ENCODE data around the gene MYO5A. TPM values are rescaled to one million over a fixed set of nuclear protein-coding genes. Genes with fewer than 3 reads are reported as not detected.
A peak's percentile ranks its signal among the peaks of the same experiment; 100 is the strongest.

The MYO5A gene
- total and polyA plus RNA-seq, 2 donors (not counting 1 experiment from before 2014, with no cell fraction given), result 32.9 to 41.9 TPM

- H3K9ac ChIP-seq (ENCODE audit: insufficient read depth, low read length), result no peak overlapping the region
- H2AFZ ChIP-seq (ENCODE audit: low read length), result no peak overlapping the region
- no peaks in the 10 kb centered on the region for H3K4me1 ChIP-seq (ENCODE audit: control insufficient read depth, extremely low read depth, insufficient read depth, low read length)
- H3K79me2 ChIP-seq (ENCODE audit: control insufficient read depth, insufficient read depth, low read length), result no peaks in the 10 kb centered on the region
- H3K27me3 ChIP-seq (ENCODE audit: control insufficient read depth, insufficient read depth, low read length), result no peaks in the 10 kb centered on the region
- H3K27ac ChIP-seq (ENCODE audit: insufficient read depth, low read length), result no peak overlapping the region
- no peaks in the 10 kb centered on the region for H3K36me3 ChIP-seq (ENCODE audit: control insufficient read depth, insufficient read depth, low read length)
- no peaks in the 10 kb centered on the region for H3K9me3 ChIP-seq (ENCODE audit: control insufficient read depth, insufficient read depth, low read depth, low read length)
- TF ChIP-seq EZH2 (IDR thresholded peaks at IDR 0.05; ENCODE audit: low read length, missing control alignments), result no peak
- no peak for TF ChIP-seq CTCF (conservative IDR thresholded peaks at IDR 0.05 in 1 of 2, IDR thresholded peaks at IDR 0.05 in 1 of 2; ENCODE audit: low read depth in 1 of 2, low read length in 2 of 2)
- H4K20me1 ChIP-seq (ENCODE audit: control insufficient read depth, extremely low read depth, insufficient read depth, low read length), result no peaks in the 10 kb centered on the region
- no peak overlapping the region for H3K4me3 ChIP-seq (replicated peaks in 1 of 4; ENCODE audit: control extremely low read depth in 1 of 4, insufficient read depth in 1 of 4, low read depth in 3 of 4, low read length in 4 of 4)
- DNase-seq (ENCODE audit: low read depth in 2 of 2), result no peak
- H3K4me2 ChIP-seq (ENCODE audit: extremely low read depth, insufficient read depth, low read length), result no peak overlapping the region
Measured at GRCh38 chr15:52344592-52344991, 184.1 kb downstream of the MYO5A start.

GRCh38 chr15:52343831-52344230, 184.8 kb downstream of the MYO5A start:
- Histone ChIP-seq H2AFZ (ENCODE audit: low read length) (no peak overlapping the region), H3K36me3 (ENCODE audit: control insufficient read depth, insufficient read depth, low read length) (no peaks in the 10 kb centered on the region), H3K4me2 (ENCODE audit: extremely low read depth, insufficient read depth, low read length) (no peak overlapping the region), H3K27ac (ENCODE audit: insufficient read depth, low read length) (no peak overlapping the region), H3K9me3 (ENCODE audit: control insufficient read depth, insufficient read depth, low read depth, low read length) (no peaks in the 10 kb centered on the region), H4K20me1 (ENCODE audit: control insufficient read depth, extremely low read depth, insufficient read depth, low read length) (no peaks in the 10 kb centered on the region), H3K4me3 (replicated peaks in 1 of 4; ENCODE audit: control extremely low read depth in 1 of 4, insufficient read depth in 1 of 4, low read depth in 3 of 4, low read length in 4 of 4) (no peak overlapping the region), H3K79me2 (ENCODE audit: control insufficient read depth, insufficient read depth, low read length) (no peaks in the 10 kb centered on the region), H3K9ac (ENCODE audit: insufficient read depth, low read length) (no peak overlapping the region), H3K4me1 (ENCODE audit: control insufficient read depth, extremely low read depth, insufficient read depth, low read length) (no peaks in the 10 kb centered on the region), H3K27me3 (ENCODE audit: control insufficient read depth, insufficient read depth, low read length) (no peaks in the 10 kb centered on the region)
- DNase-seq (ENCODE audit: low read depth in 2 of 2), result peak in 1 of 2 donors; percentile 60
- TF ChIP-seq EZH2 (IDR thresholded peaks at IDR 0.05; ENCODE audit: low read length, missing control alignments) (no peak), CTCF (conservative IDR thresholded peaks at IDR 0.05 in 1 of 2, IDR thresholded peaks at IDR 0.05 in 1 of 2; ENCODE audit: low read depth in 1 of 2, low read length in 2 of 2) (no peak)

GRCh38 chr15:52340093-52340492, 188.6 kb downstream of the MYO5A start:
- Histone ChIP-seq H2AFZ (ENCODE audit: low read length) (no peak overlapping the region), H3K9me3 (ENCODE audit: control insufficient read depth, insufficient read depth, low read depth, low read length) (no peaks in the 10 kb centered on the region), H3K27me3 (ENCODE audit: control insufficient read depth, insufficient read depth, low read length) (no peaks in the 10 kb centered on the region), H3K4me1 (ENCODE audit: control insufficient read depth, extremely low read depth, insufficient read depth, low read length) (peaks cover 3% of the 10 kb centered on the region), H3K4me2 (ENCODE audit: extremely low read depth, insufficient read depth, low read length) (no peak overlapping the region), H3K79me2 (ENCODE audit: control insufficient read depth, insufficient read depth, low read length) (no peaks in the 10 kb centered on the region), H3K9ac (ENCODE audit: insufficient read depth, low read length) (no peak overlapping the region), H3K27ac (ENCODE audit: insufficient read depth, low read length) (no peak overlapping the region), H3K4me3 (replicated peaks in 1 of 4; ENCODE audit: control extremely low read depth in 1 of 4, insufficient read depth in 1 of 4, low read depth in 3 of 4, low read length in 4 of 4) (no peak overlapping the region), H4K20me1 (ENCODE audit: control insufficient read depth, extremely low read depth, insufficient read depth, low read length) (no peaks in the 10 kb centered on the region), H3K36me3 (ENCODE audit: control insufficient read depth, insufficient read depth, low read length) (no peaks in the 10 kb centered on the region)
- no peak for DNase-seq (ENCODE audit: low read depth in 2 of 2)
- TF ChIP-seq CTCF (conservative IDR thresholded peaks at IDR 0.05 in 1 of 2, IDR thresholded peaks at IDR 0.05 in 1 of 2; ENCODE audit: low read depth in 1 of 2, low read length in 2 of 2) (no peak), EZH2 (IDR thresholded peaks at IDR 0.05; ENCODE audit: low read length, missing control alignments) (no peak)

Data from fibroblast of lung (primary cell).